ENCODE data around the gene EFCAB12.
"Not testable (repeated sequence)": the region's sequence is repeated elsewhere in the genome, so short reads cannot be mapped to it uniquely, and the experiment has no call there.

The EFCAB12 gene

GRCh38 chr3:129391583-129391982, 36.9 kb downstream of the EFCAB12 start:
- DNase-seq, result not testable (repeated sequence)

DNA sequence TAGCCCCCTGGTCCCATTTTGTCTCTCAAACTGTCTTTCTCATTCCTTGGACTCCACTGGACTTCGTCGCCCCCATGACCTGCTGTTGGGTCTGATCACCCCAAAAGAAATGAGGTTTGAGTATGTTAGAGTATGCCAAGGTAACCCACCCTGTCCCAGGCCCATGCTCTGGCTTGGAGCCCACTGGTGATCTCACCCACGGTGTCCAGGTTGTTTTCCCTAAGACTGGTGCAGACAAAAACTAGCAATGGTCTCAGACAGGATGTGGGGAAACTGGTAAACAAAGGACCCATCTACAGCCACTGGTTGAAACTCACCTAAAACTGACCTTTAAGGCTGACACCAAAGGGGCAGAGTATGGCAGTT, 38.9 kb downstream of the EFCAB12 start:
- DNase-seq, result no peak

GRCh38 chr3:129388791-129389571, 39.5 kb downstream of the EFCAB12 start:
- DNase-seq, result peak; percentile 83

DNA sequence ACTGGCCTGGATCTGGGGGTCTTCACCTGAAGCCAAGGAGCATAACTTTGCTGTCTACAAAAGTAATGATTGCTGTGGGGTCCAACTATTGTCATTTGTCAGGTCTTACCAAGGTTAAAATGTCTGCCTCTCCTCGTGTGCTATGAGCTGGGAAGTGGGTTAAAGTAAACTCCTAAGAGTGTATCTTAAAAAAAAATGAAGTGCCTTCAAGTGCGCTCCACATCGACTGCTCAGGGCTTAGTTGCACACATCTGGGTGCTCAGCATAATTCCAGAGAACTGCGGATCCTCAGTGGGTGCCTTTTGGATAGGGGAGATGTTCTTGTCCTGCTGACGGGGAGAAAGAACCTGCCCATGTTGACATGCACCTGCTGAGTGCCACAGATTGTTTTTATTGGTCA, 40.9 kb downstream of the EFCAB12 start:
- DNase-seq, result no peak

- DNase-seq, result no peak
These were observed 41.5 kb downstream of the EFCAB12 start for GRCh38 chr3:129386984-129387383.

DNA sequence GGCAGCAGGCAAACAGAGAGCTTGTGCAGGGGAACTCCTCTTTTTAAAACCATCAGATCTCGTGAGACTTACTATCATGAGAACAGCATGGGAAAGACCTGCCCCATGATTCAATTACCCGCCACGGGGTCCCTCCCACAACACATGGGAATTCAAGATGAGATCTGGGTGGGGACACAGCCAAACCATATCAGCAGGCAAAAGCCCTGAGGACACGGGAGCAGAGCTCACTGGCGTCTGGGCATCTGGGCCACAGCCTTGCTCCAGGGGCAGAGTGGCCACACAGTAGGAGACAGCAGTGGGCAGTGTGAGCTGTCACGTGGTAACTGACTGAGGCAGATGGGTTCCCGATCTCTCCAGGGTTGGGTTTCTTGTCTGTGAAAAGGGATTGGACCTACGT, 42.9 kb downstream of the EFCAB12 start:
- DNase-seq, result peak; percentile 22

DNA sequence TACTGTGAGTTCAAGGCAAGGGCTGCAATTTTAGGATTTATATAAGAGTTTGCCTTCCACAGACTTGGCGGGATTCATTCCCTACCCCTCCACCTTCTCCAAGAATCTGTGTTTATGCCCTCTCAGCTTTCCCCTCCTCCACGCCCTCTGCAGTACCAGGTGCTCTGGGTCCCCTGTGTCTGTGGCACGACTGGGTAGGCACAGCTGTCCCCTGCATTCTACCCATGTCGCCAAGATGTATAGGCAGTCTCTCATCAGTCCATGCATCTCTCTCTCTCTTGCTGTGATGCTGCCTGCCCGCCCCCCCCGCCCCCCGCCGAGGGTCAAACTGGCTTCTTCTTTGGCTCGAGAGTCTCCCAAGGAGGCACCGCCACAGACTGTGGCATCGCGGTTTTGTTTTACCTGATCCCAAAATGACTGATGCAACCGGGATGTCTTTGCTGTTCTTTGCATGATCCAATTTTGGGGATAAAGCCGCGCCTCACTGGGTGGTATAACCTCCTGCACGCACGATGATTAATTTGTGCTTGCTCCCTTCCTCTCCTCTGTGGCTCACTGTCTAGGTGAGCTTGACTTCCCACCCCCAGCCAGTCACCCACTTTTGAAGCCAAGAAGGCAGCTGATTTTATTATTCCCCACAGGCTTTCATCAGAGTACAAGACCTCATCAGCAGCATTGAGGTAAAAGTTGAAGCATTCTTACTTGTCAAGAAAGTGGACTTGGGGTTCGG, 43.7 kb downstream of the EFCAB12 start:
- no peak for DNase-seq

- not testable (repeated sequence) for DNase-seq
These were observed 44.3 kb downstream of the EFCAB12 start for GRCh38 chr3:129384103-129384502.

DNA sequence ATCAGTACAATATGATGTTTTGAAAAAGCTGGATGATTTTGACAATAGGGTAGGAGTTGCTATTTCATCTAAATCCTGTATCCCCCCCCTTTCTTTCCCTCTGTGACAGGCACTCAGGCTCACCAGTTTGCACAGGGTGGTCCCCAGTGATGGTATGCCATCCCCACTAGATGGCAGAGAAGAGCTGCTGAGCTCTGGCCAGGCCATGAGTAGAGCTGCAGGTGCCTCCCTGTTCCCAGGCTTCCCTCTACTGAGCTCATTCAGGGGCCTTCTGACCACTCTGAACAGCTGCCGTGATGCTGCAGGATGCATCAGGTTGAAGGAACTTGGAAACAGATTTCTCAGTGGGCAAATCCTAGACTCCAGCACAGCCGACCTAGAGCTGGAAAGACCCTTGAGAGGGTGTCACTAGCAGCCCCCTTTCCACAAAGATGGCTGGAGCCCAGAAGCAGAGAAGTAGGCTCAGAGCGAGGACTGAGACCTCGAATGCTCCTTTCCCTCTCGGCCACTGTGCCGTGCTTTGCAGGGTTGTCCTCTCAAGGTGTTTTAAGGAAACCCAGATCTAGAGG, 45.1 kb downstream of the EFCAB12 start:
- peak; percentile 75 for DNase-seq

- DNase-seq, result no peak
These were observed 46.1 kb downstream of the EFCAB12 start for GRCh38 chr3:129382366-129382765.

DNA sequence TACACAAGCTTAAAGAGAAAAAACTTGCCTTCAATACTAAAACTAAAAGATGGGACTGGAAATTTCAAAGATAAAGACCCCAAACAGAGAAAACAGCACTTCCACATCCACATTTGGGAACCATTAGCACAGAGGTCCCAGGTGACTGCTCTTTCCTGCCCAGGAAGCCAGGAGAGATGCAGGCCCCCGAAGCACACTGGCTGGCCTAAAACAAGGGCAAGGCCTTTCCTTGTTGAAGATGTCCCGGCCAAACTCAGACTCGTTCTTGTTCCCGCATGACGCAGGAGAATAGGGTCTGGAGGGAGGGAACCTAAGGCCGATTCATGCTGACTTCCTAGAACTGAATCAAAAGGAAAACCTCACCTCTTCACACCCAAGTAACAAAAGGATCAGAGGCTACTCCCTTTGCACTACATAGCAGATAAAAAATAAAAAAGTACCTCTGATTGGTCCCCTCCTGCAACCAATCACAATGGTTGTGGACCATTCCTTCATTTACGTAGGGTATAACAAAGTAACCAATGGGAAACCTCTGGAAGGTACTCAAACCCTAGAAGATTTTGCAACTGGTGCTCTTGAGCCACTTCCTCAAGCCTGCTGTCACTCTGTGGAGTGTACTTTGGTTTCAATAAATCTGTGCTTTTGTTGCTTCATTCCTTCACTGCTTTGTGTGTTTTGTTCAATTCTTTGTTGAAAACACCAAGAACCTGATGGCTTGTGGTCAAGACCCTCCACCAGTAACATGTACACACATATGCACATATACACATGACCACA, 48.7 kb downstream of the EFCAB12 start:
- DNase-seq, result no peak

DNA sequence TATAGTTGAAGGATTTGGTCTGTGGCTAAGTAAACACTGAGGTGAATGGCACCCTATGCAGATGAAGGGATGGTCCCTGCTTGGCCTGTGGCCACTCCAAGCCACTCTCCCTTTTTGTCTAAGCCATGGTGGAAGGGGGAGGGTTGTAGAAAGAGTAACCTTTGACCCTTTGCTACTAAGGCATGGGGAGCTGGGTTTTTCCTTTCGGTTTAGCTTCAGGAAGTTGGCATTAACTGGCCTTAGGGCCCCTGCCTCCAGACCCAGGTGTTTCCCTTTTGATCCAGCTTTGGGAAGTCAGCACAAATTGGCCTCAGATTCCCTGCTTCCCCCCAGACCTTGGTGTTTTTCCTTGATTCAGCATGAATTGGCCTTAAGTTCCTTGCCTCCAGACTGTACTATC, 49.5 kb downstream of the EFCAB12 start:
- no peak for DNase-seq

GRCh38 chr3:129377615-129378014, 50.8 kb downstream of the EFCAB12 start:
- no peak for DNase-seq

- no peak for DNase-seq
These were observed 53.3 kb downstream of the EFCAB12 start for GRCh38 chr3:129375099-129375498.

DNA sequence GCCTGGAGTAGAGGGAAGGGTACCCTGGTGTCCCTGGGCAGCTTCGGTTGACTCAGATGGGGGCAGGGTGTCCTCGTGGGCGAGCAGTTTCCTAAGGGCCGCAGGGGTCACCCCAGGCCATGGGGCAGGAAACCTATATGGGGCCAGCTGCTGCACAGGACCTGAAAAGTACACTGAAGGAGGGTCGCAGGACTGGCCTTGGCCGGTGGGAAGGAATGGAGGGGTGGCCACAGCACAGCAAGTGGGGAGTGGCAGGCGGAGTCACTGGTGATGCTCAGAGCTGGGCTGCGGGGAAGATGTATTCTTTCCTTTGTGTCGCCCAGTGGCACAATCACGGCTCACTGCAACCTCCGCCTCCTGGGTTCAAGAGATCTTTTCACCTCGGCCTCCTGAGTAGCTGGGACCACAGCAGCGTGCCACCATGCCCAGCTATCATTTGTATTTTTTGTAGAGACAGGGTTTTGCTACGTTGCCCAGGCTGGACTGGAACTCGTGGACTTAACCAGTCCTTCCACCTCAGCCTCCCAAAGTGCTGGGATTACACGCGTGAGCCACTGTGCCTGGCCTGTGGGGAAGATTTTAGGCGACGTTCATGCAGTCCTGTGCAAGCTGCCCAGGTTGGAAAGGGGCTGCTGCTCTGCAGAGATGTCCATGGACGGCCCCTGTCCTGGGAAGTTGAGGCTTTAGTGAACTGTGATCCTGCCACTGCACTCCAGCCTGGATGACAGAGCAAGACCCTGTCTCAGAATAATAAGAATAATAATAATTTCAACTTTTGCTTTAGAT, 57.2 kb downstream of the EFCAB12 start:
- no peak for DNase-seq

DNA sequence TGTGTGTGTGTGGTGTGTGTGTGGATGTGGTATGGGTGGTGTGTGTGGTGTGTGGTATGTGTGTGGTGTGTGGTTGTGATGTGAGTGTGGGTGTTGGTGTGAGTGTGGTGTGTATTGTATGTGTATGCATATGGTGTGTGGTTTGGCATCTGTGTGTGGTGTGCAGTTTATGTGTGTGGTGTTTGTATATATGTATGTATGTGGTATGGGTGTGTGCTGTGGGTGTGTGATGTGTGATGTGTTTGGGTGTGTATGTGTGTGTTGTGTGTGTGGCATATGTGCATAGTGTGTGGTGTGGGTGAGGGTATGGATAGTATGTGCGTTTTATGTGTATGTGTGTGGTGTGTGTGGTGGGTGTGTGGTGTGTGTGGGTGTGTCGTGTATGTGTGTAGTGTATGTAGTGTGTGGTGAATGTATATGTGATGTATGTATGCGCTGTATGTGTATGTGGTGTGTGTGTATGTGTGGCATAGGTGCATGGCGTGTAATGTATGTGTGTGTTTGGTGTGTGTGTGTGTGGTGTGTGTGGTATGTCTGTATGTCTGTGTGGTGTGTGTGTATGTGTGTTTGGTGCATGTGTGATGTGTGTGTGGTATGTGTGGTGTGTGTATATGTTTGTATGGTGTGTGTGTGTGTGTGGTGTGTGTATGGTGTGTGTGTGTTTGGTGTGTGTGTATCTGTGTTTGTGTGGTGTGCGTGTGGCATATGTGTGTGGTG, 58.0 kb downstream of the EFCAB12 start:
- no peak for DNase-seq

DNA sequence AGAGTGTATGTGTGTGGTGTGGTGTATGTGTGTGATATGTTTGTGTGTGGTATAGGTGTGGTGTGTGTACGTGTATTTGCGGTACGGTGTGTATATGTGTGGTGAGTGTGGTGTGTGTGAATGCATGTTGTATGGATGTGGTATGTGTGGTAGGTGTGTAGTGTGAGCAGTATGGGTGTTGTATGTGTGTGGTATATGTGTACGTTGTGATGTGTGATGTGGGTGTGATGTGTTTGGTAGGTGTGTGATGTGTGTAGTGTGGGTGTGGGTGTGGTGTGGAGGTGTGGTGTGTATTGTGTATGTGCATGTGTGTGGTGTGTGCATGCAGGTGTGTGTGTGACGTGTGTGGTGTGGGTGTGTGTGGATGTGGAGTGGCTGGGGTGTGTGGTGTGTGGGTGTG, 58.7 kb downstream of the EFCAB12 start:
- DNase-seq, result no peak

- DNase-seq, result no peak
These were observed 60.6 kb downstream of the EFCAB12 start for GRCh38 chr3:129367821-129368220.

DNA sequence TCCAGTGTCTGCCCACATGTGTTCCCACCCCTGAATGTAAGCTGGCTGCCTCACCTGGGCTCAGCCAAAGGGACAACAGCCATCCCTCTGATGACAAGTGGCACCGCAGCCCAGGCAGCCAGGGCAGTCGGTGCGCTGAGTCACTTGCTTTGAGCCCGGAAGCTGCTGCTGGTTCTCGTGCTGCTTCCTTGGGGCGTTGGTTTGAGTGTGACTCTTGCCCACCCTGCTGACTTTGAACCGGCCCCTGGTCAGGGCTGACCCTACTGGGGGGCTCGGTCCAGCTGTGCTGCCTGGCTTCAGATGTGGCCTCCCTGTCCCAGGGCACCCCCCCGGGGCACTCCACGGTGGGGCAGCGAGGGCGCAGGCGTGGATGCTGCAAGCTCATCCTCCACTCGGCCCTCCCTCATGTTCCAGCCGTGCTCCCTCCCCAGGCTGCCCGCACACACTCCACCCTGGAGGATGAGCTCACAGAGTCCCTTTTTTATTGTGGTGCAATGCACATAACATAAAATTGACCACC, 62.1 kb downstream of the EFCAB12 start:
- no peak for DNase-seq

DNA sequence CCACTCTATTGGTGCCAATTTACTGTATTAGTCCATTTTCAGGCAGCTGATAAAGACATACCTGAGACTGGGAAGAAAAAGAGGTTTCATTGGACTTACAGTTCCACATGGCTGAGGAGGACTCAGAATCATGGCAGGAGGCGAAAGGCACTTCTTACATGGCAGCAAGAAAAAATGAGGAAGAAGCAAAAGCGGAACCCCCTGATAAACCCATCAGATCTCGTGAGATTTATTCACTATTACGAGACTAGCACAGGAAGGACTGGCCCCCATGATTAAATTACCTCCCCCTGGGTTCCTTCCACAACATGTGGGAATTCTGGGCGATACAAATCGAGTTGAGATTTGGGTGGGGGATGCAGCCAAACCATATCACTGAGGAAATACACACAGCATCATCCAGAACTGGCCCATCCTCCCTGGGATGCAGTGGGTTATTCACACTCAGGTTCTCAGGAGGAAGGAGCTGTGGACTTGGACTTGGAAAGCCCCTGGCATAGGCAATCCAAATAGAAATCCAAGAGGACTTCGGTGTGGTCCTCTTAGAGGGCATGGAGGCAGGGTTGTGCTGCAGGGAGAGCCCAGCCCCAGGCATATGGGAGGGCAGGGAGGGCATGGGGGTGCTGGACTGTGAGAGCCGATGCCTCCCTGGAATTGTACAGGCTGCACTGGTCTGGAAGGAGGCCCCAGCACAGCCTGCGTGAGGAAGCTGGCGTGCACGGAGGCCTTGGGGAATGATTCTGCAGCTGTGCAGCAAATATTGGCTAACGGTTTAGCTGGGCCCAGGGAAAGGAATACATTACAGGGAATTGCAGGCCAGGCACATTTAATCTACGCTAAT, 62.9 kb downstream of the EFCAB12 start:
- DNase-seq, result no peak

- DNase-seq, result not testable (repeated sequence)
These were observed 63.6 kb downstream of the EFCAB12 start for GRCh38 chr3:129364811-129365210.

Measured in EL (cell line).